Heart left ventricle (tissue), 16 donors: ENCODE measurements around the gene ZFAND3. TPM values are rescaled to one million over a fixed set of nuclear protein-coding genes. Genes with fewer than 3 reads are reported as not detected.
A peak's percentile ranks its signal among the peaks of the same experiment; 100 is the strongest.

Experiments used
- ATAC-seq, 4 donors: fragments of 200-7000 bp; cut with Tn5 transposase; one replicate each; pipeline ENCODE4 v1.9.1; 2020 to 2022; ENCODE audit warnings: moderate library complexity in 4 of 4, mild to moderate bottlenecking in 3 of 4, moderate number of reproducible peaks in 1 of 4
- DNase-seq, 5 donors: peaks; one replicate each; pipeline ENCODE4 v3.0.0-alpha.2; 2020
- H3K27ac ChIP-seq, 12 donors: fragments of 200-600 bp; sonication (generic) in 4 of 12; one replicate each; pipeline versions ENCODE4 v1.5.0 to v1.8.0; 2016 to 2022; ENCODE audit warnings: mild to moderate bottlenecking in 2 of 12
- H3K27me3 ChIP-seq, 9 donors: fragments of 200-600 bp; sonication (generic) in 2 of 9; one replicate each; pipeline versions ENCODE4 v1.5.1 to v1.8.0; 2016 to 2022; ENCODE audit warnings: mild to moderate bottlenecking in 3 of 9
- H3K36me3 ChIP-seq, 9 donors: fragments of 200-600 bp; sonication (generic) in 2 of 9; one replicate each; pipeline versions ENCODE4 v1.5.0 to v1.8.0; 2018 to 2022; ENCODE audit warnings: mild to moderate bottlenecking in 2 of 9
- H3K4me1 ChIP-seq, 12 donors: fragments of 200-600 bp; sonication (generic) in 4 of 12; one replicate each; pipeline versions ENCODE4 v1.5.0 to v1.8.0; 2016 to 2022; ENCODE audit warnings: mild to moderate bottlenecking in 3 of 12
- H3K4me3 ChIP-seq, 12 donors: fragments of 200-600 bp; sonication (generic) in 4 of 12; one replicate each; pipeline versions ENCODE4 v1.5.0 to v1.8.0; 2017 to 2022; ENCODE audit warnings: mild to moderate bottlenecking in 9 of 12, moderate library complexity in 4 of 12
- H3K9me3 ChIP-seq, 12 donors: fragments of 200-600 bp; sonication (generic) in 4 of 12; one replicate each; pipeline versions ENCODE4 v1.5.0 to v1.8.0; 2016 to 2022; ENCODE audit warnings: mild to moderate bottlenecking in 1 of 12
- POLR2A ChIP-seq, 2 donors: fragments of 450-650 bp; IDR thresholded peaks; one replicate each; pipeline ENCODE4 v1.6.1; 2017; ENCODE audit warnings: antibody characterized with exemption in 2 of 2, mild to moderate bottlenecking in 2 of 2, moderate library complexity in 2 of 2
- WGBS, 4 donors: extraction: QIAGEN DNeasy Blood & Tissue Kit in 2 of 4; methylation state at CpG; one replicate each; pipeline versions ENCODE4 v1.1.5 to v1.1.7; 2013 to 2018; 5-methylcytosine and 5-hydroxymethylcytosine counted together
- intact Hi-C, 10 donors: fragments of 100-400 bp; cut with DNase I; formaldehyde crosslinking; loops; one replicate each; pipeline versions ENCODE4 v1.11.1 to v1.14.2; 2022
- polyA plus RNA-seq, 2 donors: library from polyadenylated mRNA; stranded (reverse); fragments of 200-250 nt; gene quantifications; one replicate each; pipeline ENCODE4 v1.2.3, GENCODE V29; 2013
- total RNA-seq, 9 donors: library from RNA; depleted of rRNA in 2 of 9; stranded (reverse); fragments of >200 nt in 2 of 9; fragmentation: NEBNext Ultra II Directional in 3 of 9; extraction: Animal tissue kit (Norgen Biotek cat#: 25700) in 3 of 9; gene quantifications; one replicate each; pipeline versions ENCODE4 v1.1.0 to v1.2.4, GENCODE V29; 2016 to 2023
- TF ChIP-seq, protein P1 (sequence below), 12 donors: fragments of 200-600 bp; sonication (generic) in 4 of 12; IDR thresholded peaks; one replicate each; pipeline versions ENCODE4 v1.5.0 to v1.8.0; 2018 to 2022; ENCODE audit warnings: antibody characterized with exemption in 12 of 12, mild to moderate bottlenecking in 5 of 12
- donor health status: ischemic (EF 13 %, LVEDD 7.1; RV severe dilation, severe dysfunction).
- donor health status: healthy with polysubstance abuse.
- donor health status: DM: no; HTN: yes; CAD: no.
- donor health status: DM: no; HTN: no; CAD: no.
- donor health status: ischemic (EF 25% LVEDD 6.9; RV normal size, moderate dysfunction).
- donor health status: ischemic (EF 25% LVEDD 5.7; RV mildly dilated, moderate dysfunction).
- donor health status: healthy.
- donor health status: DM: yes; HTN: yes; CAD: no.
- donor health status: ischemic (EF 35%, LVEDD 5.7; RV mildly dilated, moderate dysfunction).
- donor health status: nonischemic (EF 11% LVEDD 7.7; RV severe dilation, severe dysfunction).
- donor health status: DM: yes; HTN: yes; CAD: no.
- donor health status: PGD.
- donor health status: ischemic (EF 29% LVEDD 5.4; RV normal size, mild dysfunction).
- donor health status: nonischemic (EF 23%, LVEDD 6.1; RV moderate dilation, normal function).

The ZFAND3 gene
- total and polyA plus RNA-seq, 11 donors: 29.1 to 114 (median 88.2) TPM

- H3K4me1 ChIP-seq: no peaks in the 10 kb centered on the region
- WGBS, 4 donors: 58 to 68% (median 61%) methylated on average over 10 of the region's 10 CpGs
- H3K36me3 ChIP-seq: no peaks in the 10 kb centered on the region
- TF ChIP-seq, protein P1, sequence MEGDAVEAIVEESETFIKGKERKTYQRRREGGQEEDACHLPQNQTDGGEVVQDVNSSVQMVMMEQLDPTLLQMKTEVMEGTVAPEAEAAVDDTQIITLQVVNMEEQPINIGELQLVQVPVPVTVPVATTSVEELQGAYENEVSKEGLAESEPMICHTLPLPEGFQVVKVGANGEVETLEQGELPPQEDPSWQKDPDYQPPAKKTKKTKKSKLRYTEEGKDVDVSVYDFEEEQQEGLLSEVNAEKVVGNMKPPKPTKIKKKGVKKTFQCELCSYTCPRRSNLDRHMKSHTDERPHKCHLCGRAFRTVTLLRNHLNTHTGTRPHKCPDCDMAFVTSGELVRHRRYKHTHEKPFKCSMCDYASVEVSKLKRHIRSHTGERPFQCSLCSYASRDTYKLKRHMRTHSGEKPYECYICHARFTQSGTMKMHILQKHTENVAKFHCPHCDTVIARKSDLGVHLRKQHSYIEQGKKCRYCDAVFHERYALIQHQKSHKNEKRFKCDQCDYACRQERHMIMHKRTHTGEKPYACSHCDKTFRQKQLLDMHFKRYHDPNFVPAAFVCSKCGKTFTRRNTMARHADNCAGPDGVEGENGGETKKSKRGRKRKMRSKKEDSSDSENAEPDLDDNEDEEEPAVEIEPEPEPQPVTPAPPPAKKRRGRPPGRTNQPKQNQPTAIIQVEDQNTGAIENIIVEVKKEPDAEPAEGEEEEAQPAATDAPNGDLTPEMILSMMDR (IDR thresholded peaks at IDR 0.05): no peak
- no peak for TF ChIP-seq POLR2A (IDR thresholded peaks at IDR 0.05)
- H3K9me3 ChIP-seq: peaks cover 0 to 6% (median 0%) of the 10 kb centered on the region in 12 donors
- H3K4me3 ChIP-seq: no peak overlapping the region
- ATAC-seq: no peak
- no peak overlapping the region for H3K27ac ChIP-seq
- no peaks in the 10 kb centered on the region for H3K27me3 ChIP-seq
- DNase-seq: peak in 1 of 5 donors; percentile 35
- intact Hi-C loops: no loop called here
Observed at GRCh38 chr6:37777272-37777834, 42.2 kb upstream of the ZFAND3 start.

GRCh38 chr6:37779111-37779800 lies 40.3 kb upstream of the ZFAND3 start:
- Histone ChIP-seq H3K27me3 (peaks cover 0 to 7% (median 0%) of the 10 kb centered on the region in 9 donors), H3K9me3 (peaks cover 0 to under 1% (median 0%) of the 10 kb centered on the region in 12 donors), H3K4me3 (no peak overlapping the region), H3K27ac (no peak overlapping the region), H3K36me3 (no peaks in the 10 kb centered on the region), H3K4me1 (peaks cover 0 to 16% (median 8%) of the 10 kb centered on the region in 12 donors)
- DNase-seq (peak in 1 of 5 donors; percentile 22), ATAC-seq (no peak)
- no peak for TF ChIP-seq POLR2A (IDR thresholded peaks at IDR 0.05)
- TF ChIP-seq, protein P1 (IDR thresholded peaks at IDR 0.05): no peak
- WGBS, 4 donors: 74 to 93% (median 84%) methylated on average over 4 of the region's 4 CpGs
- intact Hi-C loops: no loop called here

DNA sequence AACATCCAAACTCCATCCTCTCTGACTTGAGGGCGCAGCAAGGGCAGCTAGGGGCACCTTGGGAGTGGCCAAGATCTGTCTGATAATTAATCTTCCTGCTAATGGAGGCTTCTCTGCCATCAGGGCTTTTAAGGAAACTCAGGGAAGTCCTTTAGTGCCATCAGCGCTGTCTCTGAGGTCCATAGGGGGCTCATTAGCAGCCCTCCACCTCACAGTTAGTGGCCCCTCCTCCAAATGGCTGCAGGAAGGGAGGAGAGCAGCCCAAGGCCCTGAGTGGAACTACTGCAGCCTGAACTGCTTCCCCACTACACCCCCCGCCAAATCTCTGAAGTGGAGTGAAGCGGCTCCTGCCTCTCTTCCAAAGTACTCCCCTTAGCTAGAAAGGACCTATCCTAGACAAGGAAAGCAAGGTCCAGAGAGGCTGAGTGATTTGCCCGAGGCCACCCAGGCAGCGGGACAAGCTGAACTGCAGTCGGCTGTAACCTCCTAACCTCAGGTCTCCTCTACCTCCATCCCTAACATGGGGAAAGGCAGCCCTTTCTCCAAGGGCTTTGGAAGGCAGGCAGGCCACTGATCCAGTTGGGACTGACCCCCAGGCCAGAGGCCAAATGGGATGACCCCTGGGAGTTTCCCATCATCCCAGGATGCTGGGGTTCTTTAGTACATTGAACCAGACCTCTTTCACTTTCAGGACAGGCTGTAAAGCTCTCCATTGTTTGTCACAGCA lies 39.5 kb upstream of the ZFAND3 start:
- Histone ChIP-seq H3K27ac (no peak overlapping the region), H3K4me1 (peaks cover 0 to 23% (median 12%) of the 10 kb centered on the region in 12 donors), H3K27me3 (peaks cover 0 to 15% (median 0%) of the 10 kb centered on the region in 9 donors), H3K36me3 (no peaks in the 10 kb centered on the region), H3K4me3 (no peak overlapping the region), H3K9me3 (no peaks in the 10 kb centered on the region)
- no peak for ATAC-seq
- DNase-seq: peak in 1 of 5 donors; percentile 10
- intact Hi-C loops: loop anchor here in 2 of 10 donors (10.0 kb wide), 2 partner anchors 75 to 715 kb away; no protein-coding TSS in a partner anchor
- TF ChIP-seq POLR2A (IDR thresholded peaks at IDR 0.05): no peak
- TF ChIP-seq, protein P1 (IDR thresholded peaks at IDR 0.05): no peak
- WGBS, 4 donors: 83 to 93% (median 90%) methylated on average over 6 to 7 of the region's 7 CpGs

DNA sequence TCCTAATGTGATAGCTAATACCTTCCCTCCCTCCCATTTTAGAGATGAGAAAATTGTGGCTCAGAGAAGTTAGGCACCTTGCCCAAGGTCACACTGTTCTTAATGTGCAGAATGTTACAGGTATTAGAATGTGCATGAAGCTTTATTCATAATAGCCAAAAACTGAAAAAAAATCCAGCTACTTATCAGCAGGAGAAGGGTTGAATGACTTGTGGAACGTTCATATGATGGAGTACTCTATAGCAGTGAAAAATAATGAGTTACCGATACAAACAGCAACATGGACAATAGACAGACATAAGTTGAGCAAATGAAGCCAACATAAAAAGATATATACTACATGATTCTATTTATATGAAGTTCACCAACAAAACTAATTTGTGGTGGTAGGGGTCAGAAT lies 37.7 kb upstream of the ZFAND3 start:
- Histone ChIP-seq H3K4me3 (no peak overlapping the region), H3K9me3 (no peaks in the 10 kb centered on the region), H3K36me3 (no peaks in the 10 kb centered on the region), H3K27me3 (peaks cover 0 to 19% (median 0%) of the 10 kb centered on the region in 9 donors), H3K27ac (no peak overlapping the region), H3K4me1 (peaks cover 0 to 24% (median 12%) of the 10 kb centered on the region in 12 donors)
- 85 to 94% (median 93%) methylated on average over 2 of the region's 2 CpGs for whole genome bisulfite sequencing, 4 donors
- no peak for DNase-seq
- ATAC-seq: no peak
- intact Hi-C loops: loop anchor here in 2 of 10 donors (10.0 kb wide), 2 partner anchors 77 to 713 kb away; no protein-coding TSS in a partner anchor
- TF ChIP-seq, protein P1 (IDR thresholded peaks at IDR 0.05): no peak
- TF ChIP-seq POLR2A (IDR thresholded peaks at IDR 0.05): no peak
